HK-2 (cell line): Measurements from ENCODE around the gene FAXDC2.

Experiments used
- DNase-seq: peaks from one replicate; pipeline ENCODE4 v3.0.0-alpha.2; 2018; ENCODE audit not compliant: unreplicated experiment

Gene FAXDC2

GRCh38 chr5:154850255-154851062 is at the start of gene FAXDC2:
FAXDC2 (minus strand) TSS chr5:154850603; CDS start chr5:154838178, 12,425 bp downstream.
- DNase-seq = no peak

- no peak for DNase-seq
Measured at GRCh38 chr5:154900066-154900465, 49.7 kb upstream of the FAXDC2 start.

- DNase-seq = no peak
Measured at GRCh38 chr5:154899151-154899816, 48.9 kb upstream of the FAXDC2 start.

GRCh38 chr5:154898210-154898609 is 47.8 kb upstream of the FAXDC2 start:
- DNase-seq = no peak

GRCh38 chr5:154896562-154897165 is 46.3 kb upstream of the FAXDC2 start:
- no peak for DNase-seq

GRCh38 chr5:154895606-154896561 is 45.5 kb upstream of the FAXDC2 start:
- no peak for DNase-seq

- no peak for DNase-seq
Measured at GRCh38 chr5:154893381-154893780, 43.0 kb upstream of the FAXDC2 start.

GRCh38 chr5:154892369-154892771 is 42.0 kb upstream of the FAXDC2 start:
- no peak for DNase-seq

GRCh38 chr5:154885439-154885838 is 35.0 kb upstream of the FAXDC2 start:
- no peak for DNase-seq

GRCh38 chr5:154884424-154884823 is 34.0 kb upstream of the FAXDC2 start:
- no peak for DNase-seq

- no peak for DNase-seq
Measured at GRCh38 chr5:154881986-154882385, 31.6 kb upstream of the FAXDC2 start.

- no peak for DNase-seq
Measured at GRCh38 chr5:154878642-154879335, 28.4 kb upstream of the FAXDC2 start.

- DNase-seq = no peak
Measured at GRCh38 chr5:154873791-154874331, 23.5 kb upstream of the FAXDC2 start.

- DNase-seq = no peak
Measured at GRCh38 chr5:154871734-154872133, 21.3 kb upstream of the FAXDC2 start.

- DNase-seq = no peak
Measured at GRCh38 chr5:154868702-154869101, 18.3 kb upstream of the FAXDC2 start.

- no peak for DNase-seq
Measured at GRCh38 chr5:154866841-154867240, 16.4 kb upstream of the FAXDC2 start.

- DNase-seq = no peak
Measured at GRCh38 chr5:154865466-154866184, 15.2 kb upstream of the FAXDC2 start.

GRCh38 chr5:154863291-154864080 is 13.1 kb upstream of the FAXDC2 start:
- DNase-seq = no peak

- DNase-seq = no peak
Measured at GRCh38 chr5:154862766-154863165, 12.4 kb upstream of the FAXDC2 start.
